ENCODE data around the gene ASIC4. TPM values are rescaled to one million over a fixed set of nuclear protein-coding genes. Genes with fewer than 3 reads are reported as not detected.

Gene ASIC4
- total RNA-seq, 3 donors from 2014 or later (not counting 1 experiment from before 2014, with no cell fraction given): 0.12 to 0.20 TPM; not detected in 1

DNA sequence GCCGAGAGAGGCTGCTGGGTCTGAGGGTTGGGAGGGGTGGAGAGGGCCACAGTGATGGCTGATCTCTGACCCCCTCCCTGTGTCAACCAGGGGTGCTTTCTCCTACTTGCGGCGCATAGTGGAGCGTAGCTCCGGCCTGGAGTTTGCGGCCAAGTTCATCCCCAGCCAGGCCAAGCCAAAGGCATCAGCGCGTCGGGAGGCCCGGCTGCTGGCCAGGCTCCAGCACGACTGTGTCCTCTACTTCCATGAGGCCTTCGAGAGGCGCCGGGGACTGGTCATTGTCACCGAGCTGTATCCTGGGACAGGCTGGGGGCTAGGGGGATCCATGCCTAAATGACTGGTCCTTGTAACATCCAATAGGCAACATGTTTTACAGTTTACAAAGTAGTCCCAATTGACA, 36.5 kb upstream of the ASIC4 start:
- H3K9me3 ChIP-seq (ENCODE audit: control insufficient read depth, insufficient read depth, low read length): no peaks in the 10 kb centered on the region
- Mint-ChIP-seq H3K27me3 (ENCODE audit: low read depth in 2 of 2) (peaks cover 23% of the 10 kb centered on the region in 2 donors), H3K27ac (no peak overlapping the region), H3K4me3 (no peak overlapping the region), H3K9me3 (no peaks in the 10 kb centered on the region), H3K36me3 (no peaks in the 10 kb centered on the region), H3K4me1 (peaks cover 5% of the 10 kb centered on the region in 2 donors)
- ATAC-seq (no peak), DNase-seq (no peak)
- TF ChIP-seq, protein P1, sequence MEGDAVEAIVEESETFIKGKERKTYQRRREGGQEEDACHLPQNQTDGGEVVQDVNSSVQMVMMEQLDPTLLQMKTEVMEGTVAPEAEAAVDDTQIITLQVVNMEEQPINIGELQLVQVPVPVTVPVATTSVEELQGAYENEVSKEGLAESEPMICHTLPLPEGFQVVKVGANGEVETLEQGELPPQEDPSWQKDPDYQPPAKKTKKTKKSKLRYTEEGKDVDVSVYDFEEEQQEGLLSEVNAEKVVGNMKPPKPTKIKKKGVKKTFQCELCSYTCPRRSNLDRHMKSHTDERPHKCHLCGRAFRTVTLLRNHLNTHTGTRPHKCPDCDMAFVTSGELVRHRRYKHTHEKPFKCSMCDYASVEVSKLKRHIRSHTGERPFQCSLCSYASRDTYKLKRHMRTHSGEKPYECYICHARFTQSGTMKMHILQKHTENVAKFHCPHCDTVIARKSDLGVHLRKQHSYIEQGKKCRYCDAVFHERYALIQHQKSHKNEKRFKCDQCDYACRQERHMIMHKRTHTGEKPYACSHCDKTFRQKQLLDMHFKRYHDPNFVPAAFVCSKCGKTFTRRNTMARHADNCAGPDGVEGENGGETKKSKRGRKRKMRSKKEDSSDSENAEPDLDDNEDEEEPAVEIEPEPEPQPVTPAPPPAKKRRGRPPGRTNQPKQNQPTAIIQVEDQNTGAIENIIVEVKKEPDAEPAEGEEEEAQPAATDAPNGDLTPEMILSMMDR (IDR thresholded peaks at IDR 0.05): no peak
- no peaks in the 10 kb centered on the region for H3K36me3 ChIP-seq (ENCODE audit: control insufficient read depth, insufficient read depth, low read length)
- peaks cover 3% of the 10 kb centered on the region for H3K4me1 ChIP-seq (ENCODE audit: control insufficient read depth, insufficient read depth, low read length)
- intact Hi-C loops (cut with micrococcal nuclease): loop anchor here (5.0 kb wide), 1 partner anchor 54 kb away; no protein-coding TSS in a partner anchor
- H3K27ac ChIP-seq (ENCODE audit: low read length): no peak overlapping the region
- WGBS (ENCODE audit: insufficient coverage): 95% methylated on average over 15 of the region's 15 CpGs
- H3K27me3 ChIP-seq (ENCODE audit: control insufficient read depth, insufficient read depth, low read length): peaks cover 3% of the 10 kb centered on the region
- H3K4me3 ChIP-seq (ENCODE audit: low read length): no peak overlapping the region

GRCh38 chr2:219478916-219479315, 35.4 kb upstream of the ASIC4 start:
- Mint-ChIP-seq H3K27ac (no peak overlapping the region), H3K36me3 (no peaks in the 10 kb centered on the region), H3K9me3 (no peaks in the 10 kb centered on the region), H3K4me1 (peaks cover 5 to 7% of the 10 kb centered on the region in 2 donors), H3K4me3 (no peak overlapping the region), H3K27me3 (ENCODE audit: low read depth in 2 of 2) (peaks cover 26 to 27% of the 10 kb centered on the region in 2 donors)
- intact Hi-C loops (cut with micrococcal nuclease): loop anchor here (5.0 kb wide), 1 partner anchor 53 kb away; no protein-coding TSS in a partner anchor
- no peaks in the 10 kb centered on the region for H3K36me3 ChIP-seq (ENCODE audit: control insufficient read depth, insufficient read depth, low read length)
- no peak overlapping the region for H3K27ac ChIP-seq (ENCODE audit: low read length)
- H3K4me3 ChIP-seq (ENCODE audit: low read length): no peak overlapping the region
- H3K9me3 ChIP-seq (ENCODE audit: control insufficient read depth, insufficient read depth, low read length): no peaks in the 10 kb centered on the region
- TF ChIP-seq, protein P1 (IDR thresholded peaks at IDR 0.05): no peak
- DNase-seq (no peak), ATAC-seq (no peak)
- peaks cover 4% of the 10 kb centered on the region for H3K4me1 ChIP-seq (ENCODE audit: control insufficient read depth, insufficient read depth, low read length)
- peaks cover 8% of the 10 kb centered on the region for H3K27me3 ChIP-seq (ENCODE audit: control insufficient read depth, insufficient read depth, low read length)
- WGBS (ENCODE audit: insufficient coverage): 85% methylated on average over 8 of the region's 8 CpGs

- H3K4me1 Mint-ChIP-seq: peaks cover 5 to 13% of the 10 kb centered on the region in 2 donors
- H3K27ac Mint-ChIP-seq: no peak overlapping the region
- peaks cover 8% of the 10 kb centered on the region for H3K4me1 ChIP-seq (ENCODE audit: control insufficient read depth, insufficient read depth, low read length)
- no peak overlapping the region for H3K4me3 ChIP-seq (ENCODE audit: low read length)
- no peaks in the 10 kb centered on the region for H3K36me3 Mint-ChIP-seq
- no peak overlapping the region for H3K27ac ChIP-seq (ENCODE audit: low read length)
- whole genome bisulfite sequencing (ENCODE audit: insufficient coverage): 87% methylated on average over 8 of the region's 8 CpGs
- intact Hi-C loops (cut with micrococcal nuclease): no loop called here
- H3K9me3 Mint-ChIP-seq: no peaks in the 10 kb centered on the region
- H3K4me3 Mint-ChIP-seq: no peak overlapping the region
- H3K27me3 Mint-ChIP-seq (ENCODE audit: low read depth in 2 of 2): peaks cover 26 to 32% of the 10 kb centered on the region in 2 donors
- no peak for ATAC-seq
- no peaks in the 10 kb centered on the region for H3K36me3 ChIP-seq (ENCODE audit: control insufficient read depth, insufficient read depth, low read length)
- no peak for DNase-seq
- H3K27me3 ChIP-seq (ENCODE audit: control insufficient read depth, insufficient read depth, low read length): peaks cover 11% of the 10 kb centered on the region
- no peaks in the 10 kb centered on the region for H3K9me3 ChIP-seq (ENCODE audit: control insufficient read depth, insufficient read depth, low read length)
- TF ChIP-seq, protein P1 (IDR thresholded peaks at IDR 0.05): no peak
Measured at GRCh38 chr2:219480004-219480403, 34.3 kb upstream of the ASIC4 start.
